ENCODE results near the gene SH3PXD2B.
"Not testable (repeated sequence)": the region's sequence is repeated elsewhere in the genome, so short reads cannot be mapped to it uniquely, and the experiment has no call there.

SH3PXD2B gene

GRCh38 chr5:172417983-172418630 is 36.2 kb downstream of the SH3PXD2B start:
- DNase-seq (ENCODE audit: low read depth): no peak

- no peak for DNase-seq (ENCODE audit: low read depth)
Observed at GRCh38 chr5:172417130-172417841, 37.0 kb downstream of the SH3PXD2B start.

- no peak for DNase-seq (ENCODE audit: low read depth)
Observed at GRCh38 chr5:172415362-172416275, 38.7 kb downstream of the SH3PXD2B start.

GRCh38 chr5:172414531-172415361 is 39.6 kb downstream of the SH3PXD2B start:
- DNase-seq (ENCODE audit: low read depth): no peak

- DNase-seq (ENCODE audit: low read depth): no peak
Observed at GRCh38 chr5:172413601-172414171, 40.6 kb downstream of the SH3PXD2B start.

GRCh38 chr5:172412724-172413286 is 41.5 kb downstream of the SH3PXD2B start:
- no peak for DNase-seq (ENCODE audit: low read depth)

GRCh38 chr5:172411484-172412072 is 42.7 kb downstream of the SH3PXD2B start:
- DNase-seq (ENCODE audit: low read depth): no peak

GRCh38 chr5:172410662-172411483 is 43.5 kb downstream of the SH3PXD2B start:
- no peak for DNase-seq (ENCODE audit: low read depth)

GRCh38 chr5:172410160-172410559 is 44.2 kb downstream of the SH3PXD2B start:
- no peak for DNase-seq (ENCODE audit: low read depth)

GRCh38 chr5:172409477-172409876 is 44.8 kb downstream of the SH3PXD2B start:
- not testable (repeated sequence) for DNase-seq (ENCODE audit: low read depth)

GRCh38 chr5:172407822-172408221 is 46.5 kb downstream of the SH3PXD2B start:
- no peak for DNase-seq (ENCODE audit: low read depth)

GRCh38 chr5:172407241-172407691 is 47.1 kb downstream of the SH3PXD2B start:
- DNase-seq (ENCODE audit: low read depth): no peak

- DNase-seq (ENCODE audit: low read depth): no peak
Observed at GRCh38 chr5:172405226-172406107, 48.9 kb downstream of the SH3PXD2B start.

GRCh38 chr5:172404746-172405145 is 49.6 kb downstream of the SH3PXD2B start:
- DNase-seq (ENCODE audit: low read depth): no peak

- DNase-seq (ENCODE audit: low read depth): no peak
Observed at GRCh38 chr5:172403817-172404216, 50.5 kb downstream of the SH3PXD2B start.

- no peak for DNase-seq (ENCODE audit: low read depth)
Observed at GRCh38 chr5:172403189-172403796, 51.0 kb downstream of the SH3PXD2B start.

- DNase-seq (ENCODE audit: low read depth): no peak
Observed at GRCh38 chr5:172402531-172403188, 51.7 kb downstream of the SH3PXD2B start.

- DNase-seq (ENCODE audit: low read depth): not testable (repeated sequence)
Observed at GRCh38 chr5:172402031-172402430, 52.3 kb downstream of the SH3PXD2B start.
